ENCODE results near the gene IKBKE. TPM values are rescaled to one million over a fixed set of nuclear protein-coding genes. Genes with fewer than 3 reads are reported as not detected.

IKBKE gene
- total RNA-seq, 1 experiment from 2014 or later = 6.4 TPM

DNA sequence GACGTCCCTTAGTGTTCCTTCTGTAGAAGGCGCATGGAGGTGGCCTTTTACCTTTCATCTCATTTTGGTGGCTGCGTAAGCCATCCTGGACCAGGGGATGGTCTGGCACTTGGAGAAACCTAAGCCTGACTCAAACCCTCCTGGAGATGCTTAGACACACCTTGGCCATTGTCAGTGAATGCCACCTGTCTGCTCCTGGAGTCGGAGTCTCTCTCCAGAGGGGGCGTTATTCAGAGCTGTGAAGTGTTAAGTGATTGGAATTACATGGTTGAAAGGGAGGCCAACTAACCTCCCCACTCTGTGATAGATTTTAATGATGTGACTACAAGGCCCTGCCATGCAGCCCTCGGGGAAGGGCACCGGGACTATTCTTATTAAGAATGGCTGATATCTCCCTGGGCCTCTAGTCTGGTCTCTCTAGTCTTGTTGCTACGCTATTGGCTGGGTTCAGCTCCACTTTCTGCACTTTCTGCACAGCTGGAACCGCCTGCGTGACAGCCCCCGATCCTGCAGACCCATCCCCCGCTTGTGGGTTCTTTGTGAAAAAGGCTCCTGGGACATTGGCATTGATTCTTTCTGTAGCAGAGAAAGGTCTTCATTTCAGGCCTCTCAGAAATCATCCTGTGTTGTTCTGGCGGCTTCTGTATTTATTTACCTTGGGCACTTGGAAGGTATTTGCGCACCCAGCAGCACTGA is 41.2 kb downstream of the IKBKE start:
- TF ChIP-seq, protein P1, sequence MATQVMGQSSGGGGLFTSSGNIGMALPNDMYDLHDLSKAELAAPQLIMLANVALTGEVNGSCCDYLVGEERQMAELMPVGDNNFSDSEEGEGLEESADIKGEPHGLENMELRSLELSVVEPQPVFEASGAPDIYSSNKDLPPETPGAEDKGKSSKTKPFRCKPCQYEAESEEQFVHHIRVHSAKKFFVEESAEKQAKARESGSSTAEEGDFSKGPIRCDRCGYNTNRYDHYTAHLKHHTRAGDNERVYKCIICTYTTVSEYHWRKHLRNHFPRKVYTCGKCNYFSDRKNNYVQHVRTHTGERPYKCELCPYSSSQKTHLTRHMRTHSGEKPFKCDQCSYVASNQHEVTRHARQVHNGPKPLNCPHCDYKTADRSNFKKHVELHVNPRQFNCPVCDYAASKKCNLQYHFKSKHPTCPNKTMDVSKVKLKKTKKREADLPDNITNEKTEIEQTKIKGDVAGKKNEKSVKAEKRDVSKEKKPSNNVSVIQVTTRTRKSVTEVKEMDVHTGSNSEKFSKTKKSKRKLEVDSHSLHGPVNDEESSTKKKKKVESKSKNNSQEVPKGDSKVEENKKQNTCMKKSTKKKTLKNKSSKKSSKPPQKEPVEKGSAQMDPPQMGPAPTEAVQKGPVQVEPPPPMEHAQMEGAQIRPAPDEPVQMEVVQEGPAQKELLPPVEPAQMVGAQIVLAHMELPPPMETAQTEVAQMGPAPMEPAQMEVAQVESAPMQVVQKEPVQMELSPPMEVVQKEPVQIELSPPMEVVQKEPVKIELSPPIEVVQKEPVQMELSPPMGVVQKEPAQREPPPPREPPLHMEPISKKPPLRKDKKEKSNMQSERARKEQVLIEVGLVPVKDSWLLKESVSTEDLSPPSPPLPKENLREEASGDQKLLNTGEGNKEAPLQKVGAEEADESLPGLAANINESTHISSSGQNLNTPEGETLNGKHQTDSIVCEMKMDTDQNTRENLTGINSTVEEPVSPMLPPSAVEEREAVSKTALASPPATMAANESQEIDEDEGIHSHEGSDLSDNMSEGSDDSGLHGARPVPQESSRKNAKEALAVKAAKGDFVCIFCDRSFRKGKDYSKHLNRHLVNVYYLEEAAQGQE (IDR thresholded peaks at IDR 0.05; ENCODE audit: insufficient read depth in 1 of 2, low read depth in 2 of 2, low read length in 1 of 2) = no peak
- TF ChIP-seq, protein P2, sequence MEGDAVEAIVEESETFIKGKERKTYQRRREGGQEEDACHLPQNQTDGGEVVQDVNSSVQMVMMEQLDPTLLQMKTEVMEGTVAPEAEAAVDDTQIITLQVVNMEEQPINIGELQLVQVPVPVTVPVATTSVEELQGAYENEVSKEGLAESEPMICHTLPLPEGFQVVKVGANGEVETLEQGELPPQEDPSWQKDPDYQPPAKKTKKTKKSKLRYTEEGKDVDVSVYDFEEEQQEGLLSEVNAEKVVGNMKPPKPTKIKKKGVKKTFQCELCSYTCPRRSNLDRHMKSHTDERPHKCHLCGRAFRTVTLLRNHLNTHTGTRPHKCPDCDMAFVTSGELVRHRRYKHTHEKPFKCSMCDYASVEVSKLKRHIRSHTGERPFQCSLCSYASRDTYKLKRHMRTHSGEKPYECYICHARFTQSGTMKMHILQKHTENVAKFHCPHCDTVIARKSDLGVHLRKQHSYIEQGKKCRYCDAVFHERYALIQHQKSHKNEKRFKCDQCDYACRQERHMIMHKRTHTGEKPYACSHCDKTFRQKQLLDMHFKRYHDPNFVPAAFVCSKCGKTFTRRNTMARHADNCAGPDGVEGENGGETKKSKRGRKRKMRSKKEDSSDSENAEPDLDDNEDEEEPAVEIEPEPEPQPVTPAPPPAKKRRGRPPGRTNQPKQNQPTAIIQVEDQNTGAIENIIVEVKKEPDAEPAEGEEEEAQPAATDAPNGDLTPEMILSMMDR (IDR thresholded peaks at IDR 0.05) = no peak
- TF ChIP-seq POLR2AphosphoS5 (IDR thresholded peaks at IDR 0.05; ENCODE audit: low read depth, low read length) (no peak), TCF7L2 (IDR thresholded peaks at IDR 0.05; ENCODE audit: low read depth, low read length) (no peak), SIN3A (IDR thresholded peaks at IDR 0.05; ENCODE audit: borderline replicate concordance, insufficient read depth, low read depth, low read length) (no peak)
- H3K36me3 ChIP-seq (ENCODE audit: control insufficient read depth, insufficient read depth, low read length) = no peaks in the 10 kb centered on the region
- DNase-seq (ENCODE audit: low read depth, low spot score) (no peak), ATAC-seq (no peak)
- ChIA-PET CTCF (no interaction called here), POLR2A (no interaction called here)
- no peaks in the 10 kb centered on the region for H3K4me1 ChIP-seq (ENCODE audit: control insufficient read depth, insufficient read depth, low read length)
- BruUV-seq (replicated peaks) = no TSS peak
- in situ Hi-C loops (cut with HindIII; ENCODE audit: low pct_unique_long_range_greater_than_20kb, low sequenced_read_pairs) = no loop called here
- H3K4me3 ChIP-seq (ENCODE audit: low read depth in 2 of 2, low read length in 2 of 2) = no peak overlapping the region
- H3K27me3 ChIP-seq (ENCODE audit: control insufficient read depth, insufficient read depth, low read length) = peaks cover 10% of the 10 kb centered on the region
- intact Hi-C loops (cut with micrococcal nuclease; ENCODE audit: unreplicated experiment) = no loop called here
- H3K27ac ChIP-seq (ENCODE audit: low read length) = no peak overlapping the region
- H3K9me3 ChIP-seq (ENCODE audit: control insufficient read depth, insufficient read depth, low read depth, low read length) = no peaks in the 10 kb centered on the region

DNA sequence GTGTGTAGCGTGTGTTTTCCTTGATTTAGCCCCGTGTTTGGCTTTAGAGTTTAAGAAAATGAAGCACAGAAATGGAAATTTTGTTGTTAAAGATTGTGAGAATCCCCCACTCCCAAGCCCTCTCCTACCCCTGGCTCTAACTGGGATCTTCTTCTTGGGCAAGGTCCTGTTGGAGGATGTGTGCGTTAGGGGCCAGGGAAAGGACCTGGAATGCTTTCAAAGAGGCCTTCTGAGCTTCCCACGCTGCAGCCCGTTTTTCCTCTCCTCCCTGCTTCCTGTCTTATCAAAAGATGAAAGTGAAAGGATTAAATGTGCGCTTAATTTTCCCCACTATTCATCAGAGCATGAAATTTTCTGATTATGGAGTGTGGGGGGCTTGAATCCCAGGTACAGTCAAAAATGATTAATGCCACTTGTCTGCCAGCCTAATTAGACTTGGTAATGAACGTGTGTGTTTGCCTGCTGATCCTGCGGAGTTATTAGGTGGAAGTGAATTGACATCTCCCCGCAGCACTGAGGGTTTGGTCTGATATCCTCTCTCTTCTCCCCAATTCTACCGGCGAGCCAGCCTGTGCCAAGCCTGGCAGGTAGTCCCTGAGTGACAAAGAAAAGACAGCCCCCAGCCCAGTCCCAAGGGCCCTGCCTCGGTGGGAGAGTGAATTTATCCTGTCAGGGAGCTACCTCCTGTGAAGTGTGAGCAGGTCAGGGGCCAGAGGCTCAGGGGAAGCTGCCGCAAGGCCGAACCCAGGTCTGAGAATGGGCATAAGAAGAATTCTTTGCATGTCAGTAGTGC is 42.0 kb downstream of the IKBKE start:
- DNase-seq (ENCODE audit: low read depth, low spot score) (no peak), ATAC-seq (no peak)
- TF ChIP-seq POLR2AphosphoS5 (IDR thresholded peaks at IDR 0.05; ENCODE audit: low read depth, low read length) = no peak
- TF ChIP-seq, protein P2 (IDR thresholded peaks at IDR 0.05) = no peak
- no peak for TF ChIP-seq TCF7L2 (IDR thresholded peaks at IDR 0.05; ENCODE audit: low read depth, low read length)
- TF ChIP-seq, protein P1 (IDR thresholded peaks at IDR 0.05; ENCODE audit: insufficient read depth in 1 of 2, low read depth in 2 of 2, low read length in 1 of 2) = no peak
- Histone ChIP-seq H3K36me3 (ENCODE audit: control insufficient read depth, insufficient read depth, low read length) (no peaks in the 10 kb centered on the region), H3K4me1 (ENCODE audit: control insufficient read depth, insufficient read depth, low read length) (no peaks in the 10 kb centered on the region), H3K9me3 (ENCODE audit: control insufficient read depth, insufficient read depth, low read depth, low read length) (no peaks in the 10 kb centered on the region), H3K27ac (ENCODE audit: low read length) (no peak overlapping the region), H3K4me3 (ENCODE audit: low read depth in 2 of 2, low read length in 2 of 2) (no peak overlapping the region), H3K27me3 (ENCODE audit: control insufficient read depth, insufficient read depth, low read length) (peaks cover 10% of the 10 kb centered on the region)
- ChIA-PET POLR2A (no interaction called here), CTCF (no interaction called here)
- in situ Hi-C loops (cut with HindIII; ENCODE audit: low pct_unique_long_range_greater_than_20kb, low sequenced_read_pairs) (no loop called here), intact Hi-C loops (cut with micrococcal nuclease; ENCODE audit: unreplicated experiment) (no loop called here)
- BruUV-seq (replicated peaks) = no TSS peak
